Esophagus squamous epithelium (tissue), 5 donors: ENCODE data around the gene SDF4. TPM values are rescaled to one million over a fixed set of nuclear protein-coding genes. Genes with fewer than 3 reads are reported as not detected.

ENCODE experiments used
- DNase-seq: peaks from one replicate; lab custom pipeline; 2025; lab: John Stamatoyannopoulos, UW
- H3K27ac ChIP-seq, 4 donors: fragments of 200-600 bp; sonication (generic); one replicate each; pipeline ENCODE4 v1.5.1; 2016 to 2019; ENCODE audit warnings: mild to moderate bottlenecking in 1 of 4
- H3K27me3 ChIP-seq, 4 donors: fragments of 200-600 bp; sonication (generic); 1 replicate in 3 of 4; 2 replicates in 1 of 4; pipeline versions ENCODE4 v1.5.1 to v1.6.0; 2017 to 2021; ENCODE audit warnings: antibody characterized with exemption in 1 of 4
- H3K36me3 ChIP-seq, 3 donors: fragments of 200-600 bp; sonication (generic); one replicate each; pipeline ENCODE4 v1.5.1; 2016 to 2019
- H3K4me1 ChIP-seq, 3 donors: fragments of 200-600 bp; sonication (generic); one replicate each; pipeline ENCODE4 v1.5.1; 2017 to 2019
- H3K4me3 ChIP-seq, 4 donors: fragments of 200-600 bp; sonication (generic); 1 replicate in 3 of 4; 2 replicates in 1 of 4; pipeline ENCODE4 v1.5.1; 2016 to 2019; ENCODE audit warnings: mild to moderate bottlenecking in 2 of 4, moderate library complexity in 1 of 4
- H3K9me3 ChIP-seq, 3 donors: fragments of 200-600 bp; sonication (generic); one replicate each; pipeline ENCODE4 v1.5.1; 2016 to 2019
- CTCF ChIP-seq, 6 experiments: fragments of 450-650 bp in 4 of 6; fragments of 200-600 bp in 2 of 6; sonication (generic) in 2 of 6; IDR thresholded peaks; one replicate each; pipeline ENCODE4 v1.5.1; 2016 to 2019; ENCODE audit warnings: antibody characterized with exemption in 6 of 6, mild to moderate bottlenecking in 4 of 6, moderate library complexity in 4 of 6
- POLR2A ChIP-seq, 4 donors: fragments of 450-650 bp; IDR thresholded peaks; one replicate each; pipeline ENCODE4 v1.6.1; 2017; ENCODE audit warnings: antibody characterized with exemption in 4 of 4, mild to moderate bottlenecking in 4 of 4, moderate library complexity in 3 of 4
- WGBS, 2 donors: methylation state at CpG; one replicate each; pipeline ENCODE4 v1.1.5; 2018; 5-methylcytosine and 5-hydroxymethylcytosine counted together
- intact Hi-C: fragments of 100-400 bp; cut with DNase I; formaldehyde crosslinking; loops from one replicate; pipeline ENCODE4 v1.15.0; 2022
- total RNA-seq, 4 donors: library from RNA; depleted of rRNA; stranded (reverse); fragments of >200 nt; gene quantifications; one replicate each; pipeline ENCODE4 v1.1.0, GENCODE V29; 2016
- donor health status: DM: yes; HTN: yes; CAD: no.

Gene SDF4
- total RNA-seq, 4 donors from 2014 or later: 65.0 to 75.4 (median 67.6) TPM

GRCh38 chr1:1244192-1244811, 12.5 kb upstream of the SDF4 start:
- WGBS, 2 donors: 59 to 82% methylated on average over 5 to 18 of the region's 30 CpGs
- Histone ChIP-seq H3K4me3 (no peak overlapping the region), H3K9me3 (no peaks in the 10 kb centered on the region), H3K36me3 (no peaks in the 10 kb centered on the region), H3K27me3 (peaks cover 0 to 65% (median 13%) of the 10 kb centered on the region in 4 donors), H3K4me1 (peaks cover 13 to 37% (median 13%) of the 10 kb centered on the region in 3 donors), H3K27ac (no peak overlapping the region)
- intact Hi-C loops: loop anchor here (10.0 kb wide), 1 partner anchor 120 kb away; no protein-coding TSS in a partner anchor
- no peak for DNase-seq
- TF ChIP-seq CTCF (IDR thresholded peaks at IDR 0.05) (no peak), POLR2A (IDR thresholded peaks at IDR 0.05) (no peak)

- Histone ChIP-seq H3K27me3 (peaks cover 0 to 70% (median 15%) of the 10 kb centered on the region in 4 donors), H3K9me3 (no peaks in the 10 kb centered on the region), H3K36me3 (no peaks in the 10 kb centered on the region), H3K27ac (no peak overlapping the region), H3K4me1 (peaks cover 13 to 42% (median 14%) of the 10 kb centered on the region in 3 donors), H3K4me3 (no peak overlapping the region)
- WGBS, 2 donors: 20% methylated on average over 1 of the region's 23 CpGs; no CpG with 5 or more reads in 1 of the 2 donors
- DNase-seq: no peak
- no peak for TF ChIP-seq POLR2A (IDR thresholded peaks at IDR 0.05)
- TF ChIP-seq CTCF (IDR thresholded peaks at IDR 0.05): no peak
- intact Hi-C loops: loop anchor here (10.0 kb wide), 1 partner anchor 119 kb away; no protein-coding TSS in a partner anchor
These were observed 12.0 kb upstream of the SDF4 start for GRCh38 chr1:1243807-1244191.

- Histone ChIP-seq H3K4me3 (no peak overlapping the region), H3K27ac (no peak overlapping the region), H3K4me1 (peaks cover 13 to 47% (median 19%) of the 10 kb centered on the region in 3 donors), H3K27me3 (peaks cover 0 to 75% (median 20%) of the 10 kb centered on the region in 4 donors), H3K36me3 (no peaks in the 10 kb centered on the region), H3K9me3 (no peaks in the 10 kb centered on the region)
- DNase-seq: no peak
- no peak for TF ChIP-seq POLR2A (IDR thresholded peaks at IDR 0.05)
- TF ChIP-seq CTCF (IDR thresholded peaks at IDR 0.05): no peak
- intact Hi-C loops: loop anchor here (10.0 kb wide), 1 partner anchor 118 kb away; no protein-coding TSS in a partner anchor
- 90% methylated on average over 2 of the region's 23 CpGs; no CpG with 5 or more reads in 1 of the 2 donors for WGBS, 2 donors
These were observed 11.5 kb upstream of the SDF4 start for GRCh38 chr1:1243266-1243660.

- Histone ChIP-seq H3K27ac (no peak overlapping the region), H3K9me3 (no peaks in the 10 kb centered on the region), H3K4me1 (peaks cover 13 to 53% (median 25%) of the 10 kb centered on the region in 3 donors), H3K27me3 (peaks cover 0 to 75% (median 22%) of the 10 kb centered on the region in 4 donors), H3K36me3 (no peaks in the 10 kb centered on the region), H3K4me3 (no peak overlapping the region)
- 40 to 100% methylated on average over 1 of the region's 41 CpGs for WGBS, 2 donors
- TF ChIP-seq POLR2A (IDR thresholded peaks at IDR 0.05) (no peak), CTCF (IDR thresholded peaks at IDR 0.05) (no peak)
- DNase-seq: no peak
- intact Hi-C loops: loop anchor here (10.0 kb wide), 1 partner anchor 118 kb away; no protein-coding TSS in a partner anchor
These were observed 10.9 kb upstream of the SDF4 start for GRCh38 chr1:1242461-1243265.
